PC-3 (cell line): Measurements from ENCODE around the gene ETHE1. TPM values are rescaled to one million over a fixed set of nuclear protein-coding genes. Genes with fewer than 3 reads are reported as not detected.

Experiments
- ATAC-seq: fragments of 200-7000 bp; cut with Tn5 transposase; 2 replicates; pipeline ENCODE4 v1.9.1; 2020; ENCODE audit warnings: mild to moderate bottlenecking, moderate library complexity
- BruUV-seq: library from RNA; stranded (reverse); fragments of 400-500 nt; replicated peaks from 2 replicates; lab custom pipeline; 2021; lab: Mats Ljungman, UMichigan
- CTCF ChIA-PET: fragments of 300-600 bp; sonication (Branson Sonifier 250); formaldehyde crosslinking; loops from one replicate; lab custom pipeline; 2022; ENCODE audit warnings: antibody characterized with exemption; lab: Charles Lee
- POLR2A ChIA-PET: fragments of 300-600 bp; sonication (Branson Sonifier 250); formaldehyde crosslinking; loops from one replicate; lab custom pipeline; 2022; ENCODE audit warnings: antibody characterized with exemption; ENCODE audit not compliant: unreplicated experiment; lab: Charles Lee
- DNase-seq: peaks from one replicate; pipeline ENCODE4 v3.0.0-alpha.2; 2015
- H2AFZ ChIP-seq: fragments of 300-600 bp; sonication (generic); 2 replicates; pipeline ENCODE4 v1.6.0; 2016; ENCODE audit warnings: antibody characterized with exemption, low read length
- H3F3A ChIP-seq: fragments of 300-600 bp; sonication (generic); one replicate; pipeline ENCODE4 v1.6.0; 2017; ENCODE audit warnings: antibody characterized with exemption, low read length, control low read depth, mild to moderate bottlenecking; ENCODE audit not compliant: unreplicated experiment
- H3K27ac ChIP-seq: fragments of 300-600 bp; sonication (generic); 2 replicates; pipeline ENCODE4 v1.5.1; 2016; ENCODE audit warnings: mild to moderate bottlenecking, low read length
- H3K27me3 ChIP-seq: fragments of 300-600 bp; sonication (generic); 2 replicates; pipeline ENCODE4 v1.6.1; 2016; ENCODE audit warnings: low read length, mixed read lengths
- H3K36me3 ChIP-seq: fragments of 300-600 bp; sonication (generic); 2 replicates; pipeline ENCODE4 v1.6.1; 2016; ENCODE audit warnings: low read depth, mixed run types, low read length, mixed read lengths
- H3K4me1 ChIP-seq: fragments of 300-600 bp; sonication (generic); 2 replicates; pipeline ENCODE4 v1.5.1; 2016; ENCODE audit warnings: low read length; ENCODE audit not compliant: insufficient read depth
- H3K4me2 ChIP-seq: fragments of 300-600 bp; sonication (generic); 2 replicates; pipeline ENCODE4 v1.6.0; 2016; ENCODE audit warnings: low read length
- H3K4me3 ChIP-seq: fragments of 300-600 bp; sonication (generic); 2 replicates; pipeline ENCODE4 v1.5.1; 2016; ENCODE audit warnings: mild to moderate bottlenecking, low read length, mixed read lengths
- H3K79me2 ChIP-seq: fragments of 300-600 bp; sonication (generic); 2 replicates; pipeline ENCODE4 v1.6.1; 2017; ENCODE audit warnings: low read length, mixed read lengths
- H3K9ac ChIP-seq: fragments of 300-600 bp; sonication (generic); 2 replicates; pipeline ENCODE4 v1.6.0; 2016; ENCODE audit warnings: mild to moderate bottlenecking, low read length
- H3K9me2 ChIP-seq: fragments of 300-600 bp; sonication (generic); replicated peaks from 2 replicates; pipeline ENCODE4 v1.6.1; 2016; ENCODE audit warnings: mixed run types, low read length, mixed read lengths
- H3K9me3 ChIP-seq: fragments of 300-600 bp; sonication (generic); 2 replicates; pipeline ENCODE4 v1.6.1; 2016; ENCODE audit warnings: low read length, mixed read lengths
- H4K20me1 ChIP-seq: fragments of 300-600 bp; sonication (generic); 2 replicates; pipeline ENCODE4 v1.6.1; 2016; ENCODE audit warnings: low read length, mixed read lengths
- CTCF ChIP-seq: fragments of 300-600 bp; sonication (generic); conservative IDR thresholded peaks from 2 replicates; pipeline ENCODE4 v1.5.1; 2017; ENCODE audit warnings: antibody characterized with exemption, low read depth, mild to moderate bottlenecking, low read length
- EZH2 ChIP-seq: fragments of 300-600 bp; sonication (generic); IDR thresholded peaks from one replicate; pipeline ENCODE4 v1.6.1; 2017; ENCODE audit warnings: antibody characterized with exemption, mild to moderate bottlenecking, low read length; ENCODE audit not compliant: unreplicated experiment
- EZH2phosphoT487 ChIP-seq: fragments of 300-600 bp; sonication (generic); IDR thresholded peaks from 2 replicates; pipeline ENCODE4 v1.6.1; 2018; ENCODE audit warnings: mild to moderate bottlenecking, antibody characterized with exemption, low read length, borderline replicate concordance
- intact Hi-C: fragments of 100-400 bp; cut with micrococcal nuclease; formaldehyde crosslinking; loops from 2 replicates; pipeline ENCODE4 v1.9.0; 2023
- total RNA-seq: library from RNA; depleted of rRNA; stranded (reverse); fragments of >200 nt; gene quantifications from 2 replicates; pipeline ENCODE4 v1.2.3, GENCODE V29; 2014

The ETHE1 gene
- total RNA-seq, 1 experiment from 2014 or later: 34.2 TPM

GRCh38 chr19:43545981-43546380, 19.0 kb upstream of the ETHE1 start:
- ChIA-PET POLR2A (no interaction called here), CTCF (no interaction called here)
- Histone ChIP-seq H3K27me3 (no peaks in the 10 kb centered on the region), H3K9me3 (no peaks in the 10 kb centered on the region), H3K36me3 (no peaks in the 10 kb centered on the region; the same call in 1 of the 2 replicates), H4K20me1 (no peaks in the 10 kb centered on the region), H3K27ac (no peak overlapping the region), H3K79me2 (no peaks in the 10 kb centered on the region), H3K4me2 (no peak overlapping the region), H2AFZ (no peak overlapping the region), H3K4me3 (no peak overlapping the region), H3K9me2 (no peaks in the 10 kb centered on the region), H3K4me1 (no peaks in the 10 kb centered on the region), H3K9ac (no peak overlapping the region), H3F3A (no peaks in the 10 kb centered on the region)
- no peak for TF ChIP-seq EZH2phosphoT487
- no TSS peak for BruUV-seq
- no peak for ATAC-seq
- intact Hi-C loops: no loop called here
- no peak for DNase-seq

GRCh38 chr19:43545276-43545675, 18.3 kb upstream of the ETHE1 start:
- no peaks in the 10 kb centered on the region for H3K9me2 ChIP-seq
- intact Hi-C loops: no loop called here
- H3K27me3 ChIP-seq: no peaks in the 10 kb centered on the region
- no peaks in the 10 kb centered on the region for H3K4me1 ChIP-seq
- peaks cover 1% of the 10 kb centered on the region; the same call in 1 of the 2 replicates for H3K36me3 ChIP-seq
- no peak overlapping the region for H3K9ac ChIP-seq
- H3K4me3 ChIP-seq: no peak overlapping the region
- no peaks in the 10 kb centered on the region for H3F3A ChIP-seq
- H3K9me3 ChIP-seq: no peaks in the 10 kb centered on the region
- ATAC-seq: no peak
- ChIA-PET POLR2A (no interaction called here), CTCF (no interaction called here)
- H3K79me2 ChIP-seq: no peaks in the 10 kb centered on the region
- H2AFZ ChIP-seq: no peak overlapping the region
- no peak overlapping the region for H3K4me2 ChIP-seq
- no TSS peak for BruUV-seq
- H3K27ac ChIP-seq: no peak overlapping the region
- no peaks in the 10 kb centered on the region for H4K20me1 ChIP-seq
- DNase-seq: no peak
- TF ChIP-seq CTCF (no peak), EZH2phosphoT487 (no peak), EZH2 (no peak)

- POLR2A ChIA-PET: no interaction called here
- Histone ChIP-seq H3K9me3 (no peaks in the 10 kb centered on the region), H2AFZ (no peak overlapping the region), H3K4me1 (no peaks in the 10 kb centered on the region), H3F3A (no peaks in the 10 kb centered on the region), H3K9me2 (no peaks in the 10 kb centered on the region), H4K20me1 (no peaks in the 10 kb centered on the region), H3K79me2 (no peaks in the 10 kb centered on the region), H3K36me3 (peaks cover 6% of the 10 kb centered on the region), H3K4me3 (no peak overlapping the region), H3K4me2 (no peak overlapping the region), H3K27ac (no peak overlapping the region), H3K27me3 (no peaks in the 10 kb centered on the region), H3K9ac (no peak overlapping the region)
- no TSS peak for BruUV-seq
- intact Hi-C loops: no loop called here
- ATAC-seq (no peak), DNase-seq (no peak)
- CTCF ChIA-PET: no interaction called here
- no peak for TF ChIP-seq CTCF
Observed at GRCh38 chr19:43544077-43544476, 17.1 kb upstream of the ETHE1 start.
